Measurements from ENCODE around the gene CYGB.
"Not testable (repeated sequence)": the region's sequence is repeated elsewhere in the genome, so short reads cannot be mapped to it uniquely, and the experiment has no call there.

CYGB gene

GRCh38 chr17:76530811-76531485 is 6.6 kb downstream of the CYGB start:
- no peak overlapping the region for H3K4me3 ChIP-seq (ENCODE audit: low read depth, low read length)
- TF ChIP-seq CTCF (IDR thresholded peaks at IDR 0.05; ENCODE audit: low read depth, low read length), result no peak

DNA sequence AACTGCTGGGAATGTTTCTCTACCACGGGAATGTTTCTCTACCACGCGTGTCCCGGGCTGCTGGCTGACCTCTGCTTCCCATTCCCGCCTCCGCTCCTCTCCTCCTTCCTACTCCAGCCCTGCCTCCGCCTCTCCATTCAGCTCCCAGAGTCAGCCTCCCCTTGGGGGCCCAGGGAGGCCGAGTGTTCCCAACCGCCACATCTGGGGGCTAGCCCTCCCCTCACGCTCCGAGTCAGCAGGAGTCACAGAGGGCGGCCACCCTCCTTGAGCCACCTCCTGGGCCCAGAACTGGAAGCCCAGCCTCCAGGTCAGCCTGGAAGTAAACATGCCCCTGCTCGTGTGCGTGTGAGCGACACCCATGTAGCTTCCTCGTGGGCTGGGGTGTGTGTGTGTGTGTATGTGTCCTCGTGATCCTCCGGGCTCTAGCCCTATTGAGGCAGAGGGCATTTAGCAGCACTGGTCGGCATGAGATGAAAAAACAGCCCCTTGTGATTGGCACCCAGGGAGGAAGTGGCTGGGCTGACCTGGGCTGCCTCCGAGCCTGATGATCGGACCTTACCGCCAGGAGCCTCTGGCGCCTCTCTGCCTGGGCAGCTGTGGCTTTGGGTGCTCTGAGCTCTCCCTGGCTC is 7.3 kb downstream of the CYGB start:
- H3K4me3 ChIP-seq (ENCODE audit: low read depth, low read length), result no peak overlapping the region
- TF ChIP-seq CTCF (IDR thresholded peaks at IDR 0.05; ENCODE audit: low read depth, low read length), result no peak

GRCh38 chr17:76529224-76530094 is 8.1 kb downstream of the CYGB start:
- TF ChIP-seq CTCF (IDR thresholded peaks at IDR 0.05; ENCODE audit: low read depth, low read length), result no peak
- no peak overlapping the region for H3K4me3 ChIP-seq (ENCODE audit: low read depth, low read length)

- TF ChIP-seq CTCF (IDR thresholded peaks at IDR 0.05; ENCODE audit: low read depth, low read length), result 0 out of 2 replicates have a peak, but pooled peaks have one; percentile 5
- no peak overlapping the region for H3K4me3 ChIP-seq (ENCODE audit: low read depth, low read length)
These were observed 8.8 kb downstream of the CYGB start for GRCh38 chr17:76528528-76529223.

GRCh38 chr17:76528156-76528527 is 9.4 kb downstream of the CYGB start:
- H3K4me3 ChIP-seq (ENCODE audit: low read depth, low read length), result no peak overlapping the region
- TF ChIP-seq CTCF (IDR thresholded peaks at IDR 0.05; ENCODE audit: low read depth, low read length), result no peak

DNA sequence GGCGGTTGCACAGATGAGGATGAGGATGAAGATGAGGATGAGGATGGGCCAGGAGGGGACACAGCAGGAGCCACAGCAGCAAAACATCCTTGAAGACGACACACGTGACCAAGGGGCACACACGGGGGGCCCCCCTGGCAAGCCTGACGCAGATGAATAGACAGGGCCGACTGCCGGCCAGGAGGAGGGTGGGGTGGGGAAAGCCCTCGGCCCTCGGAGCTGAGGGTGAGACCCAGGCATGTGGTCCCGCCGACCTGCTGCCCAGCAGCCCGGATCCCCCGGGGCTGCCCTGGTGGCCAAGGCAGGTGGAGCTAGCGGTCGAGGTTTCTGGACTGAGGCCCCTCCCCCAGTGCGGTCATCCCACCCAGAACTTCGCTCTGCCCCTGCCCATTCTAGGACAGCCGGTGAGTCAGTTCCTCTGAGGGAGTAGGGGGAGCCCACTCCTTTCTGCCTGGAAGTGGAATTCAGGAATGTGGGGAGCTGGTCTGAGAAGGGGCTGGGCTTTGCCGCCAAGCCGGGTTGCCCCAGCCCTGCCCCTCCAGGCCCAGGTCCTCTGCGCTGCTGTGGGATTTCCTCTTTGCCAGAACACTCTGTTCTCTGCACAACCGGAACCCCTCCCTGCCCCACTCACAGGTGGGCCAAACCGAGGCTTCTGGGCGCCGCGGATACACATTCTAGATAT is 9.9 kb downstream of the CYGB start:
- no peak overlapping the region for H3K4me3 ChIP-seq (ENCODE audit: low read depth, low read length)
- no peak; the same call in 1 of the 2 replicates for TF ChIP-seq CTCF (IDR thresholded peaks at IDR 0.05; ENCODE audit: low read depth, low read length)

DNA sequence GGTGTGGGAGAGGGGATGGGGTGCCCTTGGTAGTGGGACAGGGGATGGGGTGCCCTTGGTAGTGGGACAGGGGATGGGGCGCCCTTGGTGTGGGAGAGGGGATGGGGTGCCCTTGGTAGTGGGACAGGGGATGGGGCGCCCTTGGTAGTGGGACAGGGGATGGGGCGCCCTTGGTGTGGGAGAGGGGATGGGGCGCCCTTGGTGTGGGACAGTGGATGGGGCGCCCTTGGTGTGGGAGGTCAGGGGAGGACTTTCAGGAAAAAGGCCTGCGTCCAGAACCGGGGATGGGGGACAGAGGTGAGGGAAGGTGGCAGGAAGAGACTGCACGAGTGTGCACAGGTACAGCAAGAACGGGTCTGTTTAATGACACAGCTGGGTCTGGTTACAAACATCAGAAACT is 10.5 kb downstream of the CYGB start:
- H3K4me3 ChIP-seq (ENCODE audit: low read depth, low read length), result not testable (repeated sequence)

- H3K4me3 ChIP-seq (ENCODE audit: low read depth, low read length), result not testable (repeated sequence)
These were observed 12.0 kb downstream of the CYGB start for GRCh38 chr17:76525513-76525833.

Measured in WI38 (cell line).